H1 (cell line): Measurements from ENCODE around the gene ABCG1. TPM values are rescaled to one million over a fixed set of nuclear protein-coding genes. Genes with fewer than 3 reads are reported as not detected.

Source experiments
- ASH2L ChIP-seq: fragments of 200-600, 300-600 bp; sonication (generic); IDR thresholded peaks from one replicate; pipeline ENCODE4 v1.7.1; 2017; ENCODE audit warnings: low read length
- SP2 ChIP-seq: IDR thresholded peaks from 2 replicates; pipeline ENCODE4 v1.6.1; 2012; ENCODE audit warnings: mild to moderate bottlenecking, low read length, inconsistent platforms
- SP4 ChIP-seq: IDR thresholded peaks from 2 replicates; pipeline ENCODE4 v1.6.1; 2012; ENCODE audit warnings: low read length, inconsistent platforms
- TAF7 ChIP-seq: optimal IDR thresholded peaks from 2 replicates; pipeline ENCODE3; 2011; ENCODE audit warnings: low read depth, mild to moderate bottlenecking, inconsistent platforms, low read length, moderate library complexity, borderline replicate concordance
- TCF12 ChIP-seq: IDR thresholded peaks from 2 replicates; pipeline ENCODE4 v1.6.1; 2011; ENCODE audit warnings: low read depth, mild to moderate bottlenecking, low read length
- polyA plus RNA-seq, 7 experiments: library from polyadenylated mRNA; depleted of rRNA in 3 of 7; stranded (reverse) in 5 of 7; unstranded in 2 of 7; fragments of >200 nt in 5 of 7; fragments of 200-250 nt in 2 of 7; gene quantifications; 1 replicate in 5 of 7; 2 replicates in 1 of 7; 4 replicates in 1 of 7; pipeline versions ENCODE4 v1.2.1 to v1.2.3, GENCODE V29; 2011 to 2013; ENCODE audit warnings: missing spikeins in 2 of 7, mixed read lengths in 2 of 7
- total RNA-seq: library from RNA; stranded (reverse); fragmentation: NEBNext Ultra II Directional; extraction: Animal tissue kit (Norgen Biotek cat#: 25700); gene quantifications from 2 replicates; pipeline ENCODE4 v1.2.1, GENCODE V29; 2021

Gene ABCG1
- total and polyA plus RNA-seq, 2 of the 8 experiments (the other 6 are each of a cell fraction or from before 2014, with no cell fraction given): 2.1 to 4.0 TPM

DNA sequence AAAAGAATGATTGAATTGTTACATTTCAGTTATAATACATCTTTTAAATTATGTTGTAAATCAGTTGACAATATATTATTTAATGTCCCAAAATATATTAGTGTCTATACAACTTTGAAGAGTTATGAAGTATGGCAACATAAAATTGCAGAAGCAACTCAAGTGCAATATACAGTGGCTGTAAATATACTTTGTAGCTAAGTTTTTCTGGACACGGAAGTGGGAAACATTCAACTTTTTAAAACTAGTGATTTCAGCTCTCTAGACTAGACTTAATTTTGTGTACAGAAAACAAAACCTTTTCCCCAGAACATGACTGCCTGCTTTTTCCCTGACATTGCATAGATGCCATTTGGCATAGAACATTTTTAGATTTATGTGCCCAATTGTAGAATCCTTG is 29.5 kb upstream of the ABCG1 start (continued):
- no peak for TF ChIP-seq TCF12
- TF ChIP-seq TAF7: no peak
- TF ChIP-seq ASH2L: no peak
- no peak for TF ChIP-seq SP2
- no peak for TF ChIP-seq SP4
